ENCODE results near the gene UBE2Q1. TPM values are rescaled to one million over a fixed set of nuclear protein-coding genes. Genes with fewer than 3 reads are reported as not detected.

UBE2Q1 gene
- total RNA-seq, 4 donors from 2014 or later: 21.8 to 159 (median 30.6) TPM

GRCh38 chr1:154549202-154549770 lies 9.2 kb downstream of the UBE2Q1 start:
- H3K27me3 ChIP-seq: no peaks in the 10 kb centered on the region
- peaks cover 0 to 28% (median 0%) of the 10 kb centered on the region in 4 donors for H3K4me1 ChIP-seq
- H3K36me3 ChIP-seq: peaks cover 0 to 56% (median 0%) of the 10 kb centered on the region in 3 donors
- H3K9me3 ChIP-seq: no peaks in the 10 kb centered on the region
- no peak for DNase-seq
- H3K4me3 ChIP-seq: no peak overlapping the region
- TF ChIP-seq POLR2A (IDR thresholded peaks at IDR 0.05): no peak
- no peak for TF ChIP-seq CTCF (IDR thresholded peaks at IDR 0.05)
- H3K27ac ChIP-seq: peak overlapping the region in 1 of 4 donors; percentile 29

GRCh38 chr1:154548028-154548427 lies 10.4 kb downstream of the UBE2Q1 start:
- DNase-seq: no peak
- H3K4me1 ChIP-seq: peaks cover 0 to 28% (median 0%) of the 10 kb centered on the region in 4 donors
- peak overlapping the region in 1 of 4 donors; percentile 61 for H3K27ac ChIP-seq
- TF ChIP-seq POLR2A (IDR thresholded peaks at IDR 0.05): no peak
- no peak for TF ChIP-seq CTCF (IDR thresholded peaks at IDR 0.05)
- H3K4me3 ChIP-seq: no peak overlapping the region
- H3K9me3 ChIP-seq: no peaks in the 10 kb centered on the region
- H3K27me3 ChIP-seq: no peaks in the 10 kb centered on the region
- peaks cover 0 to 43% (median 0%) of the 10 kb centered on the region in 3 donors for H3K36me3 ChIP-seq

- TF ChIP-seq POLR2A (IDR thresholded peaks at IDR 0.05): no peak
- no peak for TF ChIP-seq CTCF (IDR thresholded peaks at IDR 0.05)
- H3K4me1 ChIP-seq: peaks cover 0 to 22% (median 0%) of the 10 kb centered on the region in 4 donors
- H3K27ac ChIP-seq: peak overlapping the region in 1 of 4 donors; percentile 61
- no peak for DNase-seq
- no peaks in the 10 kb centered on the region for H3K27me3 ChIP-seq
- H3K4me3 ChIP-seq: no peak overlapping the region
- H3K9me3 ChIP-seq: no peaks in the 10 kb centered on the region
- H3K36me3 ChIP-seq: peaks cover 0 to 35% (median 0%) of the 10 kb centered on the region in 3 donors
These were observed 11.2 kb downstream of the UBE2Q1 start for GRCh38 chr1:154547105-154547732.

- no peak overlapping the region for H3K4me3 ChIP-seq
- H3K36me3 ChIP-seq: peaks cover 0 to 28% (median 0%) of the 10 kb centered on the region in 3 donors
- DNase-seq: peak; percentile 47 to 75 (median 71)
- no peak for TF ChIP-seq POLR2A (IDR thresholded peaks at IDR 0.05)
- TF ChIP-seq CTCF (IDR thresholded peaks at IDR 0.05): peak; percentile 50 to 74 (median 68)
- H3K9me3 ChIP-seq: no peaks in the 10 kb centered on the region
- H3K27me3 ChIP-seq: no peaks in the 10 kb centered on the region
- peak overlapping the region in 1 of 4 donors; percentile 44 for H3K27ac ChIP-seq
- peaks cover 0 to 16% (median 0%) of the 10 kb centered on the region in 4 donors for H3K4me1 ChIP-seq
These were observed 12.0 kb downstream of the UBE2Q1 start for GRCh38 chr1:154546264-154547063.

GRCh38 chr1:154541231-154541630 lies 17.2 kb downstream of the UBE2Q1 start:
- no peaks in the 10 kb centered on the region for H3K4me1 ChIP-seq
- H3K27ac ChIP-seq: no peak overlapping the region
- TF ChIP-seq POLR2A (IDR thresholded peaks at IDR 0.05): no peak
- no peak for TF ChIP-seq CTCF (IDR thresholded peaks at IDR 0.05)

More at GRCh38 chr1:154541231-154541630, 17.2 kb downstream of the UBE2Q1 start:
- no peaks in the 10 kb centered on the region for H3K9me3 ChIP-seq
- no peak for DNase-seq
- no peaks in the 10 kb centered on the region for H3K27me3 ChIP-seq
- H3K36me3 ChIP-seq: no peaks in the 10 kb centered on the region
- no peak overlapping the region for H3K4me3 ChIP-seq
